ENCODE results near the gene PCDH15. TPM values are rescaled to one million over a fixed set of nuclear protein-coding genes. Genes with fewer than 3 reads are reported as not detected.

PCDH15 gene
- total and polyA plus RNA-seq, 2 experiments from 2014 or later: 0.29 to 0.66 TPM

GRCh38 chr10:54449056-54449455 is 352.0 kb downstream of the PCDH15 start:
- DNase-seq (ENCODE audit: low spot score) (no peak), ATAC-seq (no peak)
- TF ChIP-seq ETS1 (IDR thresholded peaks at IDR 0.05): no peak
- no peak for TF ChIP-seq CTCF (conservative IDR thresholded peaks at IDR 0.05; ENCODE audit: low read depth in 2 of 2)
- TF ChIP-seq EZH2phosphoT487 (IDR thresholded peaks at IDR 0.05; ENCODE audit: unreplicated experiment): no peak
- no peak for TF ChIP-seq STAT1 (IDR thresholded peaks at IDR 0.05; ENCODE audit: unreplicated experiment)
- TF ChIP-seq POLR2AphosphoS5 (IDR thresholded peaks at IDR 0.05; ENCODE audit: low read depth): no peak
- TF ChIP-seq CREB1 (CRISPR knock-in tag; IDR thresholded peaks at IDR 0.05; ENCODE audit: low read depth): no peak
- TF ChIP-seq ZNF331 (CRISPR knock-in tag; IDR thresholded peaks at IDR 0.05; ENCODE audit: low read depth): no peak
- no peak for TF ChIP-seq ZNF114 (CRISPR knock-in tag; IDR thresholded peaks at IDR 0.05)
- TF ChIP-seq JUNB (IDR thresholded peaks at IDR 0.05; ENCODE audit: unreplicated experiment): no peak
- Histone ChIP-seq H4K20me1 (replicated peaks; ENCODE audit: insufficient read depth) (no peaks in the 10 kb centered on the region), H3K36me3 (ENCODE audit: insufficient read depth) (no peaks in the 10 kb centered on the region), H3K4me2 (no peak overlapping the region), H3K4me3 (no peak overlapping the region), H3K4me1 (ENCODE audit: insufficient read depth) (no peaks in the 10 kb centered on the region), H3K27me3 (ENCODE audit: insufficient read depth) (no peaks in the 10 kb centered on the region), H3F3A (replicated peaks; ENCODE audit: low read depth) (no peaks in the 10 kb centered on the region), H2AFZ (no peak overlapping the region; the same call in 1 of the 2 replicates), H3K79me2 (replicated peaks; ENCODE audit: insufficient read depth) (no peaks in the 10 kb centered on the region), H3K9me2 (ENCODE audit: insufficient read depth) (no peaks in the 10 kb centered on the region), H3K27ac (ENCODE audit: low read depth) (no peak overlapping the region)
- no peaks in the 10 kb centered on the region for H3K9me3 Mint-ChIP-seq
- H3K4me3 Mint-ChIP-seq: no peak overlapping the region
- no peak overlapping the region for H3K27ac Mint-ChIP-seq
- no peaks in the 10 kb centered on the region for H3K36me3 Mint-ChIP-seq (ENCODE audit: low read depth)
- H3K4me1 Mint-ChIP-seq: no peaks in the 10 kb centered on the region
- no peaks in the 10 kb centered on the region for H3K27me3 Mint-ChIP-seq (ENCODE audit: insufficient read depth, low read depth, poor library complexity)

GRCh38 chr10:54444170-54444569 is 356.9 kb downstream of the PCDH15 start:
- Histone ChIP-seq H4K20me1 (replicated peaks; ENCODE audit: insufficient read depth) (no peaks in the 10 kb centered on the region), H3K27me3 (ENCODE audit: insufficient read depth) (no peaks in the 10 kb centered on the region), H3K4me3 (no peak overlapping the region), H3F3A (replicated peaks; ENCODE audit: low read depth) (no peaks in the 10 kb centered on the region), H3K79me2 (replicated peaks; ENCODE audit: insufficient read depth) (no peaks in the 10 kb centered on the region), H3K9me2 (ENCODE audit: insufficient read depth) (no peaks in the 10 kb centered on the region), H2AFZ (no peak overlapping the region), H3K36me3 (ENCODE audit: insufficient read depth) (no peaks in the 10 kb centered on the region), H3K27ac (ENCODE audit: low read depth) (no peak overlapping the region), H3K4me2 (no peak overlapping the region), H3K4me1 (ENCODE audit: insufficient read depth) (no peaks in the 10 kb centered on the region)
- no peak overlapping the region for H3K4me3 Mint-ChIP-seq
- DNase-seq (ENCODE audit: low spot score): no peak
- H3K4me1 Mint-ChIP-seq: peaks cover 11% of the 10 kb centered on the region; the same call in 2 of the 3 replicates
- TF ChIP-seq NANOG (IDR thresholded peaks at IDR 0.05; ENCODE audit: borderline replicate concordance) (no peak), EZH2phosphoT487 (IDR thresholded peaks at IDR 0.05; ENCODE audit: unreplicated experiment) (no peak), REST (IDR thresholded peaks at IDR 0.05; ENCODE audit: unreplicated experiment) (no peak), EZH2 (IDR thresholded peaks at IDR 0.05; ENCODE audit: low read depth, unreplicated experiment) (no peak), ZNF331 (CRISPR knock-in tag; IDR thresholded peaks at IDR 0.05; ENCODE audit: low read depth) (no peak), ZNF114 (CRISPR knock-in tag; IDR thresholded peaks at IDR 0.05) (no peak), STAT1 (IDR thresholded peaks at IDR 0.05; ENCODE audit: unreplicated experiment) (no peak), POLR2AphosphoS5 (IDR thresholded peaks at IDR 0.05; ENCODE audit: low read depth) (no peak), ETS1 (IDR thresholded peaks at IDR 0.05) (no peak)
- H3K9me3 Mint-ChIP-seq: no peaks in the 10 kb centered on the region
- no peaks in the 10 kb centered on the region for H3K27me3 Mint-ChIP-seq (ENCODE audit: insufficient read depth, low read depth, poor library complexity)
- no peaks in the 10 kb centered on the region for H3K36me3 Mint-ChIP-seq (ENCODE audit: low read depth)
- ATAC-seq: no peak
- H3K27ac Mint-ChIP-seq: no peak overlapping the region
